Measurements from ENCODE around the gene TEX53. TPM values are rescaled to one million over a fixed set of nuclear protein-coding genes. Genes with fewer than 3 reads are reported as not detected.

TEX53 gene
- total RNA-seq, 1 donor from 2014 or later: not detected

- TF ChIP-seq CTCF (IDR thresholded peaks at IDR 0.05; ENCODE audit: unreplicated experiment): no peak
- no peak for DNase-seq (ENCODE audit: low spot score, unreplicated experiment)
- Mint-ChIP-seq H3K9me3 (ENCODE audit: low read depth) (peaks cover 4% of the 10 kb centered on the region), H3K4me1 (ENCODE audit: low read depth) (peaks cover 5% of the 10 kb centered on the region), H3K4me3 (ENCODE audit: low read depth) (no peak overlapping the region), H3K27me3 (no peaks in the 10 kb centered on the region), H3K27ac (no peak overlapping the region), H3K36me3 (ENCODE audit: insufficient read depth) (peaks cover 3% of the 10 kb centered on the region)
Observed at GRCh38 chr9:114606597-114607207, 50.9 kb downstream of the TEX53 start.

Other genes starting within 250 kb of the TEX53 start
- 11.2 and 11.9 TPM in 2 replicates for gene WHRN, start 152.3 kb downstream of the TEX53 start, total RNA-seq
- gene ATP6V1G1, start 70.0 kb downstream of the TEX53 start, total RNA-seq: 121 and 123 TPM in 2 replicates
- gene TMEM268, start 46.5 kb downstream of the TEX53 start, total RNA-seq: 6.5 and 7.1 TPM in 2 replicates
- gene TEX48, start 24.4 kb upstream of the TEX53 start, total RNA-seq: not detected in 2 replicates
- gene TNFSF15, start 148.2 kb upstream of the TEX53 start, total RNA-seq: 2.1 and 2.3 TPM in 2 replicates

Measured in progenitor cell of endocrine pancreas (in vitro differentiated cells).